Mucosa of descending colon (tissue), 3 donors: ENCODE data around the gene SPATA6L. TPM values are rescaled to one million over a fixed set of nuclear protein-coding genes. Genes with fewer than 3 reads are reported as not detected.

Experiments used
- ATAC-seq: fragments of 200-7000 bp; cut with Tn5 transposase; one replicate; pipeline ENCODE4 v1.9.1; 2020; ENCODE audit warnings: mild to moderate bottlenecking, moderate library complexity
- DNase-seq, 3 donors: peaks; one replicate each; pipeline ENCODE4 v3.0.0-alpha.2; 2020
- H3K36me3 ChIP-seq: fragments of 200-600 bp; one replicate; pipeline ENCODE4 v1.8.0; 2021; ENCODE audit warnings: low read depth, mild to moderate bottlenecking
- H3K4me1 ChIP-seq: fragments of 200-600 bp; one replicate; pipeline ENCODE4 v1.8.0; 2021; ENCODE audit warnings: low read depth, mild to moderate bottlenecking
- H3K4me3 ChIP-seq: fragments of 200-600 bp; one replicate; pipeline ENCODE4 v1.8.0; 2021; ENCODE audit warnings: mild to moderate bottlenecking
- H3K9me3 ChIP-seq: fragments of 200-600 bp; one replicate; pipeline ENCODE4 v1.8.0; 2021; ENCODE audit warnings: mild to moderate bottlenecking
- CTCF ChIP-seq: fragments of 200-600 bp; IDR thresholded peaks from one replicate; pipeline ENCODE4 v1.8.0; 2022; ENCODE audit warnings: antibody characterized with exemption, mild to moderate bottlenecking
- intact Hi-C, 2 donors: fragments of 100-400 bp; cut with DNase I in 1 of 2; cut with micrococcal nuclease in 1 of 2; formaldehyde crosslinking; loops; one replicate each; pipeline versions ENCODE4 v1.11.0 to v1.11.1; 2022; cut with DNase I, micrococcal nuclease
- total RNA-seq, 3 donors: library from RNA; stranded (reverse); fragmentation: NEBNext Ultra II Directional in 2 of 3; extraction: Animal tissue kit (Norgen Biotek cat#: 25700) in 2 of 3; gene quantifications; one replicate each; pipeline versions ENCODE4 v1.2.1 to v1.2.4, GENCODE V29; 2021 to 2023
- donor health status: DM: no; HTN: no; CAD: no; lungs with moderate emphysema.
- donor health status: DM: no; HTN: no; CAD: no.
- donor health status: DM: no; HTN: yes; CAD: no.

SPATA6L gene
- total RNA-seq, 3 donors from 2014 or later, result 4.5 to 4.9 (median 4.7) TPM

- ATAC-seq, result no peak
- no peak overlapping the region for H3K4me3 ChIP-seq
- TF ChIP-seq CTCF, result no peak
- intact Hi-C loops, result no loop called here
- no peaks in the 10 kb centered on the region for H3K9me3 ChIP-seq
- no peaks in the 10 kb centered on the region for H3K4me1 ChIP-seq
- no peaks in the 10 kb centered on the region for H3K36me3 ChIP-seq
- no peak for DNase-seq
Measured at GRCh38 chr9:4600368-4600767, 65.9 kb downstream of the SPATA6L start.

DNA sequence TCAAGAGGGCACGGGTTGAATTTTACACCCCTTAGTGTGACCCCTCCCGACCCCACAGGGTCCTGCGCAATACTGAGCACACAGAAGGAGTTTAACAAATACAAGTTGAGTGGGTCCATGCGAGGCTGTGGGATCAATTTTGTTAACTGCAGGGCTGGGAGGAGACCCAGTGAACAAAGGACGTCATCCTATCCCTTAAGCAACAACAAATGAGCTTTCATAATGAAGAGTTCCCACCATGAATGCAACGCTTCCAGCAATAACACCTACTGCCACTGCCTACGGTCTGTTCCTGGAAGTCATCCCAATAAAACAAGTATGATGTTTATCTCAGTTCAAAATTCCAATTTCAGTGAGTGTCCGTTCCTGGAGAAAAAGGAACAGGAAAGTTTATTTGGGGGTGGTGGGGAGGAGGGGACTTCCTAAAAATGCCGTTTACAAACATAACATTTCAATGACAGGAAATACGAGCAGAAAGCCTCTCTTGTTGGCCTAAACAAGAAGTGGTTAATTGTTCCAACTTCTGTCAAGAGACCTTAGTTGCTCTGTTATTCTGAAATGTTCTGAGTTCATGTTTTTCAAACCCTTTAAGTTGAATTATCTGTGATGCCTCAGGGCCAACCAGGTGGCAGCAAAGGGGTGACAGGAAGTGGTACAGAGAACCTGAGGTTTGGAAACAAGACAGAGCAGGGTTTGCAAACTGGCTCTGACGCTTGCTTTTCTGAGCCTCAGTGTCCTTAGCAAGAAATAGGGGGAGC, 69.9 kb downstream of the SPATA6L start:
- ATAC-seq, result peak; percentile 71
- no peak for DNase-seq

GRCh38 chr9:4594994-4595393, 71.3 kb downstream of the SPATA6L start:
- H3K4me3 ChIP-seq, result no peak overlapping the region
- ATAC-seq (no peak), DNase-seq (no peak)
- no peaks in the 10 kb centered on the region for H3K9me3 ChIP-seq
- TF ChIP-seq CTCF, result no peak
- H3K36me3 ChIP-seq, result no peaks in the 10 kb centered on the region
- no peaks in the 10 kb centered on the region for H3K4me1 ChIP-seq
- intact Hi-C loops, result no loop called here

More for the DNA sequence above, 69.9 kb downstream of the SPATA6L start:
- no peaks in the 10 kb centered on the region for H3K9me3 ChIP-seq
- no peak overlapping the region for H3K4me3 ChIP-seq
- H3K4me1 ChIP-seq, result no peaks in the 10 kb centered on the region
- intact Hi-C loops, result no loop called here
- H3K36me3 ChIP-seq, result no peaks in the 10 kb centered on the region
- TF ChIP-seq CTCF, result no peak

DNA sequence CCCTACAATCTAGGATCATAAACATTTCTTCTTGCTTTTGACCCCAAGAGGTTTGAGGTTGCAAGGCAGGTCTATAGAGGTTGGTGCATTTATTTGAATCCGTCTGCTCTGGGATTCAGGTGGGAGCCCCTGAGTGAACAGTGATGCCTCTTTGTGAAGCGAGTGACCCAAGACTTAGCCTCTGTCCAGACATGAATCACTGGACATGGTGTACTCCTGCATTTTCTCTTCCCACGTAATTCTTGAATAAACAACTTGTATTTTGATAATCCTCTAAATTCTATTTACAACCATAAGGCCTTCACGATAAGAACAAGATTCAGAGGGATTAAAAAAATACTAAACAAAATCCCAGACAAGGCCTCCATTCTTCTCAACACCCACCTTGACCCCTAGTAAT, 71.7 kb downstream of the SPATA6L start:
- Histone ChIP-seq H3K36me3 (no peaks in the 10 kb centered on the region), H3K9me3 (no peaks in the 10 kb centered on the region), H3K4me1 (no peaks in the 10 kb centered on the region), H3K4me3 (no peak overlapping the region)
- no peak for TF ChIP-seq CTCF
- DNase-seq, result no peak
- intact Hi-C loops, result no loop called here
- no peak for ATAC-seq

DNA sequence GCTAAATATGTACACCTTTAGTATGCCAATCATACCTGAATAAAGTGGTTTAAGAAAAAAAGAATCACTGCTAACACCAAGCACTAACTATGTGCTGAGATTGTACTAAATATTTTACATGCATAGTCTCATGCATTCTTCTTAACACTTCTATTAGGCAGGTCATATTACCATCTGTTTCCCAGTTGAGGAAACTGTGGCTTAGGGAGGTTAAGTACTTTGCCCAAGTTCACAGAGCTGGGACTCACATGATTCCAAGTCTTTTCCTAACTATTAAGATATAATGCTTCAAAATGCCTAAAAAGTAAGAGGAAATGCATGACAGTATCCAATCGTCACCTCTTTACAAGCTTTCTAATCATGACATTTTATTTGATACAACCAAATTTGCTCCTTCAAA, 73.4 kb downstream of the SPATA6L start:
- Histone ChIP-seq H3K9me3 (no peaks in the 10 kb centered on the region), H3K4me3 (no peak overlapping the region), H3K4me1 (no peaks in the 10 kb centered on the region), H3K36me3 (no peaks in the 10 kb centered on the region)
- ATAC-seq (no peak), DNase-seq (no peak)
- intact Hi-C loops, result no loop called here
- no peak for TF ChIP-seq CTCF
